GM19455 (cell line): ENCODE measurements around the gene KLHL29.

Source experiments
- ATAC-seq: cut with Tn5 transposase; IDR thresholded peaks from one replicate; pipeline ENCODE4 v1.9.1; 2021; ENCODE audit not compliant: unreplicated experiment

The KLHL29 gene

DNA sequence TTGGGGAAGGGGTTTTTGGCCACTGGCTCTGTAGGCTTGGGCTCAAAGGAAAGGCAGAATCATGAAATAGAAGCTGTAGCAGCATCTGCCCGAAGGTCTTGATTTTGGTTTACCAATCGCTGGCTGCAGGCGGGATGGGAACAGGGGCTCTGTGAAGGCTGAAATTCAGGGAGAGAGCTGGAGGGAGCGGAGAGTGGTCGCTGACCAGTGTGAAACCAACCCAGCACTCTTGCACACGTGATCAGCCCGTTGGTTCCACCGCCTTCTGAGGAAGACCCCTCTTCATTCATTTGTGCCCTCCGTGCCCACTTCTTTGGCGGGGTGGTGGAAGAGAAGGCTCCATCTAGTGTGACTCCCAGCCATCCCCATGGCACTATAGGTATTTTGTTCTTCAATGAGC lies 82.6 kb downstream of the KLHL29 start:
- ATAC-seq, result no peak

DNA sequence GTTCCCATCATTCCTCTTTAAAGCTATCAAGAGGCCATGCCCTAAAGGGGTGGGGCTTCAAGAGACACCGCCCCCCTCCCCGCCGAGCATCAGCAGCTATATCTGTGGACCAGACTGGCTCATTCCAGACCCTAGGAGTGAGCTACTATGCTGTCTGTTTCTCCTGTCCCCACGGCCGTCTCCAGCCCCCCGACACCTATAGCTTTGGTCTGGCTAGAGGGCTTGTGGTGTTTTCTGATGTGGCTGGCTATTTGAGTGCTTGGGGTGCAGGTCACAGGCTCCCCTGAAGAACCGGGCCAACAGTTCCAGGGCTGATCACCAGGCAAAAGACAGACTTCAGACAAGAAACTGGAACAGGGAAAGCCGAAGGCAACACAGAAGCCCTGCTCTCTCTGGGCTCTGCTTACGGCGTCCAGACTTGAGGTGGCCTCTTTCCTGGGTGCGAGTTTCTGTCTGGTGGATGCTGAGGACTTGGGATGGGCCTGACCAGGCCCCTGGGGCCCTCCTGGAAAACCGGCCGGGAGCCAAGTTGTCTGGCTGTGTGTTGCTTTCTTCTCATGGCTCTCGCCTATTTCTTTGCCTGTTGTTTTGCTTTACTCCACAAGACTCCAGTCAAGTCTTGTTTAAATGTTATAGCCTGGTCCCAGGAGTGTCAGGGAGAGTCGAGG lies 83.6 kb downstream of the KLHL29 start:
- ATAC-seq, result no peak

DNA sequence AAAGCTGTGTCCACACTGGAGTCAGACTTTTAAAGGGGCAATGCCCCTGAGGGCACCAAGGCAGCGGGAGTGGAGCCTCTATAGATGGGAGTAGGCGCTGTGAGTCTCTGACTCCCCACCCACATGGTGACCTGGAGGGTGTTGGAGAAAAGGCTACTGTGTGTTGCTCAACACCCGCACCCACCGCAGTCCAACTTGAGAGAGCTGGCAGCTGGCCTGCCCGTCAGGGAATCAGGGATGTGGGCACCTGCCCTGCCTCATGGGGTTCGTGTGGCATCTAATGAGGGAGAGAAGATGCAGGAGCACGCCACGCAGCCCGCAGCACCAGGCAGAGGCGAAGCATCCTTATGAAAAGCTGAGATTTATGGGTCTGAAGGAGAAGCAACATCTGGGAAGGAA lies 84.2 kb downstream of the KLHL29 start:
- ATAC-seq, result no peak

DNA sequence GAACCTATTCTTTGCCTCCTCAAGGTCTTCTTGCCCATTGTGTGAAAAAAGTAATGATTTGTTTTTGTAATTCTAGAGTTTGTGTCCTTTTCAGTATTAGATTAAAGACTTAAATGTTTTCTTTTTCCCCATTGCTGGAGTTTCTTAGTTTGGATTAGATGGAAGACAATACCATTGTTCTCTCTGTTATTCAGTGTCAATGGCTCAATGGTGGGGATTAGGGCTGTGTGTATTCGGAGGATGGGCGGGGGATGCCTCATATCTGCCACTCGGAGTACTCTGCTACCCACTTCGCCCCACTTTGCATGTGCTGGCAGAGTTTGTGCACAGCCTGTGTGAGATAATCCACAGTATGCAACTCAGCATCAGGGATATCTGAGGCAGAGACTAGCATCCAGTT lies 90.1 kb downstream of the KLHL29 start:
- ATAC-seq, result no peak

DNA sequence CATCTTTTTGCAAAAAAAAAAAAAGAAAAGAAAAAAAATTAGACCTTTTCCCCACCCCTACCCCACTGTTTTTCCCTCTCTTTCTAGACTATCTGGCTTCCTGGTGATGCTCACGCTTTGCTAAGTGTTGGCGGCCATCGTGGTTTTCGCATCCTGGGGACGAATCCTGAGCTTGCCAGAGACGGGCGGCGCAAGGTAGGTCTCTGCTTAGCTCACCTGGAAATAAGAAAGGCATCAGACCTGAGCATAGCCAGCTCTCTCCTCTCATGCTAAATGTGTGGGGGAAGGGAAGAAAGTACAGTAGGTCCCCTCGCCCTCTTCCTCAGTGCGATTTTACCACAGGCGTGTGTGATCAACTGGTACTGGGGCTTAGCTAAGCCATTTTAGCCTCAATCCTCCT lies 90.5 kb downstream of the KLHL29 start:
- ATAC-seq, result no peak

DNA sequence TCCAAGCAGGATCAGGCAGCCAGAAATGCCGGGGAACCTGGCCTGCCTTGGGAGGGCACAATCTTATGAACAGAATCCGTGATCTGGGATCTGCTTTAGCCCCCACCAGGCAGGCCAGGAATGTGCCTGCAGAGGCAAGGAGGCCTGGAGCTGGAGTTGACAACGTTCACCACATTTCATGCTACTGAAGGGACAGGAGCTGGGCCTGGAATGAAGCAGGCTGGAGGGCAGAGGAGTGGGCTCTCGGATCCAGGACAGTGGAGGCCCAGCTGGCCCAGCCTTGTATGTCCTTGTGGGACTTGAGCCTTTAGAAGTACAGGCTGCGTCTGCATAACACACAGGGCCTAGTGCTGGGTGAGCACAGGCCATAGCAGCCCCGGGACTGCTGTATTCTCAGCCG lies 91.8 kb downstream of the KLHL29 start:
- ATAC-seq, result no peak

DNA sequence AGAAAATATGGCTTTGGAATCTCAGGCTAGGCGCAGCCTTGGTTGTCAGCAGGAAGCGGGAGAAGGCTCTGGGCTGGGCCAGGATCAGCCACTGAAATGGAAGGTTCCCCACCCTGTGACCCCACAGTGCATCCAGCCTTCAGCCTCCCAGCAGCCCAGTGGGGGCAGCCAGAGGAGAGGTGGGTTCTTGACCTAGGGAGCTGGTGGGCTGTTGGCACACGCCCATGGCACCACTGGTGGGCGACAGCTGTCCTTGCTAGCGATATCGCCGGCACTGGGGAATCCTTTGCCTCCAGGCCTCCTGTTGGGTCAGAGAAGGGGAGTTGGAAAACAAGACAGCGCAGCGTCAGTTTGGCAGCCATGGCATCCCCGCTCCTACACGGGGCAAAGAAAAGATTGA lies 92.4 kb downstream of the KLHL29 start:
- no peak for ATAC-seq

DNA sequence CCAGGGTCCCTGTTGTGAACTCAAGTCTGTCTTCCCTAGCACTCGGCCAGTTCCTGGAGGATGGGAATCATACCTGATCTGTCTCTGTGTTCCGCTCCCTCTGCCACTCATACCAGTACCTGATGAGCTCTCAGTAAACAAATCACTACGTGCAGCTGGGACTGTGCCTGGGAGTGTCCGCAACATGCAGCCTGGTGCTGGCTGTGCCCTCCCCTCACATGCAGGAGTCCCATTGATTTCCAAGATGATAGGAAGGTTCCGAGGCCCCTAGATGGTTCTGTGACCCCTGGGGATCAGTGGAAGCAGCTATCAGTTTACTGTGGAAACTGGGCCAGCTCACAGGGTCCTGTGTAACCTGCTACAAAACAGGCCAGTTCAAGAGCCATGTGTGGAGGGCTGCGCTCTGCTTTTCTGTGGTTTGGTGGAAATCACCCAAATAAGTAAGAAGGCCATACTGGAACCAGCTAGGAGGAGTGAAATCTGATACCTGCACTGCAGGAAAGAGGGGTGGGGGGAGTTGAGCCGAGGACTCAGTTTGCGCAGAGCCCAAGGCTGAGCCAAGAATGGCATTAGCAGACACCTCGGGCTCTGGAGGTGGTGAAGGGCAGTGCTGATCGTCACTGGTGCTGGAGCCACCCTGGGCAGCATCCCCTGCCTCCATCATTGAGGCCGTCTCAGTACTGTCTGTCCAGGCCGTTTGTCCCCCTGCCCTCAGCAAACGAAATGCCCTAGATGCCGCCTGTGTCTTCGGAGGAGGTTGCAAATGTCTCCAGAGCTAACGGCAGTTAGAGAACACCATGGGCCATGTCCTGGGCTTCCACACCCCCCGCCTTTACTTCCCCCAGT lies 93.3 kb downstream of the KLHL29 start:
- no peak for ATAC-seq

DNA sequence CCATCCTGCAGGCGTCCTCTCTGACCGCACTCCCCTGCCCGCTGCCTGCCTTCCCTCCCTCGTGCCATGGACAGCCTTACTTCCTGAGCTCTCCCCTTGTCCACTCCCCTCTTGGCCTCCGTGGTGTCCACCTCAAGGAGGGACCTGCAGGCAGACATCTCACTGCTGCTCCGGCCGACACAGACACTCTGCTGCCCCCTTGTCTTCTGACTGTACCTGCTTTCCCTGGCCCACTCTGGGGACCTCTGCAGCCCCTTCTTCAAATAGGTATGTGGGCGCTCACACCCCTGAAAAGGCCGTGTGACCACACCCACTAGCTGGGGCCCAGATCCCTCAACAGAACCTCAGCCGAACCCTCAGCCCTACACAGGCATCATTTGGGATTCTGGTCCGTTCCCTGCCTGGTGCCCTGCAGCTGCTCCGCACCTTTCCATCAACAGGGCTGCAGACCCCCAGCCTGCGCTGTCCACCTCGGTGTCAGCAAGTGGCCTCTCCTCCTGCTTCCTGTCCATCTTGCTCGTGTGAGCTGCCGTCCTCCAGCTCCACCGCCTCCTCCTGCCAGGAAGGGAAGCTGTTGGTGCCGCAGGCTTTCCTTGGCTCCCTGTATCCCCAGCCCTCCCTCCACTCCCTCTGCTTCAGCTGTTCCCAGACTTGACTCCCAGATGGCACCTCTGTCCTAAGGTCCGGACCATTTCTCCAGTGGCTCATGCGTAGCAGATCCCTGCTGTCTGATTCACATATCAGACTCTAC lies 94.1 kb downstream of the KLHL29 start:
- ATAC-seq, result no peak

DNA sequence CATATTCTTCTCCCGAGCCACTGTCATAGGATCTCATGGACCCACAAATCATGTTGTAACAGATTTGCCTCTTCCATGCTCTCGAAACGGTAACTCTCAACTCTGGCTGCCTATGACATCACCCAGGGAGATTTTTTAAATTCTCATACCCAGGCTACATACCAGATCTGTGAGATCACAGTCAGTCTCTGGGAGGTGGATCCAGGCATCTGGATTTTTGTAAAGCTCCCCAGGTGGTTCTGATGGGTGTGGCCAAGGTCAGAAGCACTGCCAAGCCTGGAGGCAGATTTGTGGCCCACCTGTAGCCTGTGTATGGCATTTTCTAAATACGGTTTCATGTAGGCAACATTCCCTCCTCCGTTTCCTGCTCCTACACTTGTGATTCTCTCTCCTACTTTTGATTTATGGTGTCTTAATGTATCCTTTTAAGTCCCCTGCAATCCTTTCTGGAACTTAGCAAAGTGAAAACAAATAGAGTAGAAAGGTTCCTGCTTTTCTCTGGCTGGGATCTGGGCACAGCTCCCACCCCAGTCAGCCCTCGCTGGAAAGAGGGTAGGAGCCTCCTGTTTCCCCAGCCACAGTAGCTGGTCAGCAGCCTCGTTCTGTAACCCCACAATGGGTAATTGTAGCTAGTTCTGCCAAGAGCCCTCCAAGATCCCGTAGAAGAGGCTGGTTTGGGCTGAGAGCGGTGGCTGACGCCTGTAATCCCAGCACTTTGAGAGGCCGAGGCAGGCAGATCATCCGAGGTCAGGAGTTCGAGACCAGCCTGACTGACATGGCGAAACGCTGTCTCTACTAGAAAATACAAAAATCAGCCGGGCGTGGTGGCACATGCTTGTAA lies 96.2 kb downstream of the KLHL29 start:
- ATAC-seq, result no peak

DNA sequence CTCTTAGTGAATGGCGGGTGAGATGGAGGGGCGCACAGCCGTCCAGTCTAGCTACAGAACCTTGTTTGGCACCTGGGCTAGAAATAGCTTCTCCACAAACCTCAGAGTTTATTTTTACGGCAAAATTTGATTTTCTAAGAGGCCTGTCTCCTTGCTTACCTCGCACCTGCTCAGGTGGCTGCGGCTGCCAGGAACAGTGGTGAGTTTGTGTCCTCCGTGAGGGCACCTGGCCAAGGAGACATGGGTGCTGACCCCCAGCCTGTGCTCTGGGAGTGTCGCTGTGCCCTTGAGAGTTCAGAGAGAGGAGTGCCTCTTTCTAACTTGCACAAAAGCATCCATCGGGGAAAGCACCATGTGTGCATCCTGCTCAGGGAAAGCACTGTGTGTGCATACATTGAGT lies 97.2 kb downstream of the KLHL29 start:
- no peak for ATAC-seq

DNA sequence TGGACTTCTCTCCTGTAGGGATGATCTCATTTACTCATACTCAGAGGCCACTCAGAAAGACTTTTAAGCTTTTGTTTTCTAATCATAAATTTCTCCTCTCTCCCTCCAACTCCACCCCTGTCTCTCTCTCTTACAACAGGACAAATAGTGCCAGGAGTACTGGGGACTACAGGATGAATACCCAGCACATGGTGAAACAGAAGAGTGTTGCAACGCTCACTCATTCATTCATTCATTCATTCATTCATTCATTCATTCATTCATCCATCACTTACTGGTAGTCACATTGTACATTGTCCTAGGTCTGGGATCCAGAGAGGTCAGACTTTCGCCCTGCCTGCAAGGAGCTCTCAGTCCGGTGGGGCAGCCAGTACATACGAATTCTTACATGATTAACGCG lies 97.6 kb downstream of the KLHL29 start:
- ATAC-seq, result no peak

DNA sequence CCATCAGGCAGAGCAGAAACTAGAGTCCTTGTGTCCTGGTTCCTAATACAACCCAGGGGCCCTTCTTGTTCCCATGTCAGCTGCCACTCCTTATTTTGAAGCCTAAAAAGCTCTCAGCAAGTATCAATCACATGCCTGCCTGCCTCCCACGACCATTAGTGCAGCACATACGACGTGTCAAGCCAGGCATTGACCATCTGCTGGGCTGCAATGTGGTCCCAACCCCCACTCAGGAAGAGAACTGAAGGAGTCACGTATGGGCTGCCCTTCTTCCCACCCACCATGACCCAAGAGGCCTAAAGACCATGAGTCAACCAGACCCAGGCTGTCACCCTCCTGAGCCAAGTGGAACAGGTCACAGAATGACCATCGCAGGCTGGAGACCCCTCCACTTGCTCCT lies 98.8 kb downstream of the KLHL29 start:
- no peak for ATAC-seq

DNA sequence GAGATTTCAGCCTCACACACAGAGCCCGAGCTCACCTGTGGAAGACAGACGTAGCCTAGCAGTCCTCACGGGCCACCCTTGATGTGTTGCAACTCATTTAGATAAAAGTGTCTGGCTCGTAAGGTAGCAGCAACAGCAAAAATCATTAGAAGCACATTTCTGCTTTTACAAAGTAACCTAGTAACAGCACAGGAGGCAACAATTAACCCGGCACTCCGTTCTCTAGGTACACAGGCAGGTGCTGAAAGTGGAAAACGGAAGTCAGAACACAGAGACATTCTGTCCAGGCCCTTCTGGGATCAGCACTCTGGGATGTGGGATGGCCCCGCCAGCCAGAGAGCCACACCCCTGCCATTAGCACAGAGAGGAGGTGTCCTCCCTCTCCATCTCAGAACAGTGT lies 99.3 kb downstream of the KLHL29 start:
- no peak for ATAC-seq

DNA sequence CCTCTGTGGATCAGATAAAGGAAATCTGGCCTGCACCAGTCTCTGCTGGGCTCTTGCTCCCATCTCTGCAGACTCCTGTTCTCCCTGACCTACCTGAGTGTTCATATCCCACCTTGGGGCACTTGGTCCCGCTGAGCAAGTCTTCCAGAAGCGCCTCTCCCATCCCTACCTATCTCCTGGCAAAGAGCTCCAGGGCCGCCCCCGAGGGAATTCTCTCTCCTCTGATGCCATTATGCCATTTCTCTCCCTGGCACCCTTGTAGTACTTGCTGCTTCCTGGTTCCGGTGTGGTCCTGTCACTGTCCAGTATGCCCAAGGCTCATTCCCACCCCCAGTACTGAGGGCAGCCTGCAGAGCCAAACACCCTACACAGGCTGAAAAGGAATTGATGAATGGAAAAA lies 99.8 kb downstream of the KLHL29 start:
- ATAC-seq, result no peak

DNA sequence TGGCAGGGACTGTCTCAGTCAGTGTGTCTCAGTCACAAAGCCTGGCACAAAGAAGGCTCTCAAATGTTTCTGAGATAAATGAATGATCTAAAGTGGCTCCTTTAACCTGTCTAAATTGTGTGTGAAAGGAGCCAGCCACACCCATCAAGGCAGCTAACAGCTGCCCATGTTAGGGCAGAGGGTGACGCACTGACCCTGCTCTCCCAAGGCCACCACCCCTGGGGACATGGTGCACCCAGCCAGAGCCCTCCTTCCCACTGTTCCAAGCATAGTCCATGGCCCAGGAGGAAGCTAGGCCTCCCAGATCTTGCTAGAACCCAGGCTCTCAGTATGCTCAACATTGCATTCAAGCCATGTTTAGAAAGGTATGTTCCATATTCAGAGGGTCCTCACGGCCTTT lies 100.3 kb downstream of the KLHL29 start:
- ATAC-seq, result no peak

DNA sequence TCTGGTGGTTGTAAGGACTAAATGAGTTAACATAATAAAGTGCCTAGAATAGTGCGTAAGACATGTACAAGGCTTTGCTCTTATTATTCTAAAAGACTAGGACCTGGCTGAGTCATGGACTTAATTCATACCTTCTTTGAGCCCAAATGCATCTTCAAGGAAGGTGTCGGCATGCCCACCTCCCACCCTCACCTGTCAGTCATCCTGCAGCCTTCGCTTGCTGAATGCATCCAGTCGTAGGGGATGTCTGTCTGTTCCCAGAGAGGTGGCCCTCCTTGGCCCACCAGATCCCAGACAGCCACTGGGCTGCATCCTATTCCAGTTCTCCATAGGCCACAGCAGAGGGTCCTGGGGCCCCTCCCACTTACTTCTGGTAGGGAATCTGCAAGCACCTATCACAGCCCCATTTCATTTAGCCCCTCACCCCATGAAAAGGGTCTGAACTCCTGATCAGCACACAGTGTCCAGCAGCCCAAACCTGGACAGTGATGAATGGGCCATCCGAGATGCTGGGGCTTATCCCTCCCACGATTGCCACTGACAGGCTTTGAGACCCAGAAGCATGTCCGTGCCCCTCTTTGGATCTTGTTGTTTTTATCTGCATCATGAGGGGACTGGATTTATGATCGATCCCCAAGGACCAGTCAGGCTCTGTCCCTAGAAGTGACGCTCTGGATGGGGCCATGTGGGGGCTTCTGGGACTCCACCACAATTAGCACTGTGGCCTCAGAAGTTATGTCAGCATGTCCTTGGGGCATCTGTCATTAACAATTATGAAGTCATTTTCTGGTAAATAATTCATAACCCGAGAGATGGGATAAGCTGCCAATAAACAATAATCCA lies 101.1 kb downstream of the KLHL29 start:
- no peak for ATAC-seq

DNA sequence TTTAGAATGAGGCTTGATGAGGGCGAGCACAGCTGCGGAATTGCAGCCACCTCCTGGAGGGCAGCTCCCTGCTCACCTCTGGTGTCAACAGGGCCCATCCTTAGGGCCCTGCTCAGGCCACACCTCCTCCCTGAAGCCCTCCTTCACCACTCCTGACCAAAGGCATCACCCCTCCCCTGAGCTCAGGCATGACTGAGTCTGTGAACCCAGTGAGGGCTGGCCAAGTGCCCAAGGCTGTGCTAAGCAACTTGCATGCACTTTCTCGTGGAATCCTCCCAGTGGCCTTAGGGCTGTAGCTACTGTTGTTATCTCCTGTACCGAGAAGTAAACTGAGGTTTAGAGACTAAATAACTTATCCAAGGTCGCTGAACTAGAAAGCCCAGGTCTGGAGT lies 101.7 kb downstream of the KLHL29 start:
- ATAC-seq, result no peak

DNA sequence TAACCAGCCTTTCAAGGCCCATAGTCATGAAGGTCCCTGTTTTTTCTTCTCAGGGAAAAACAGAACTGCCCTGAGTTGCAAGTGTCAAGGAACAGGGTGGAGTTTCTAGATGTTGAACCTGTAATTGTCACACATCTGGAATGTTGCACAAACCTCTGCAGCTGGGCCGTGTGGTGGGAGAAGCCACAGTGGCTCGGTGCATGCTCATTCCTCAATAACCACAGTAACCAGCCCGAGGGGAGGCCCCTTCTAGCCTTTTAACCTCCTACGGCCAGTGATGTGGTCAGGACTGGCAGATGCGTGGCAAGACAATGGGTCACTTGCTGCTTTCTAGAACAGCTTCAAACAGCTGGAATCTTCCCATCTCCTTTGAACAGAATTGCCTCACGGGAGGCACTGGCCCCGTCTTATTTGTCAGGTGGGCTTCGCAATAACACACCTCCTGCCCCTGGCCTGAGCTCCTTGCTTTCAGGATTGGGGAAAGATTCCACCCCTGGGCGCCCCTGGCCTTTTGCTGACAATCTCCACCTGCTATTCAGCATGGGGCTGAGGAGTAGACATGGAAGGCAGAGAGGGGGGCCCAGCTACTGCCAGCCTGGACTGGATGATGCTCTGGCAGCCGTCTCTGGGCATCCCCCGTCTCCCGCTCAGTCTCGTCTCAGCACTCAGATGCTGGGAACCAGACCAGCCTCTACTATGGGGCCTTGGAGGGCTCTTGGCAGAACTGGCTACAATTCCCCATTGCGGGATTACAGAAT lies 102.9 kb downstream of the KLHL29 start:
- ATAC-seq, result no peak

DNA sequence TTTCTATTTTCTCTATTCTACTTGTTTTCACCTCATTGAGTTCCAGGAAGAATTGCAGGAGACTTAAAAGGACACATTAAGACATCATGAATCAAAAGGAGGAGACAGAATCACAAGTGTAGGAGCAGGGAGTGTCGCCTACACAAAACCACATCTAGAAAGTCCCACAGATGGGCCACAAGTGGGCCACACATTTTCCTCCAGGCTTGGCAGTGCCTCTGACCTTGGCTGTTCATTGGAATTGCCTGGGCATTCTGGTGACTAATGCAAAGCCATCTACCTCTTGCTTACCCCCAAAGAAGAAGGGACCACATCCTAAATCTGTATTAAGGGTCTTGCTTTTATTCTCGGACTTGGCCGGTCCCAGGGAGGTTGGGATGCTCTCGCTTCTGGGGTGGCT lies 103.6 kb downstream of the KLHL29 start:
- ATAC-seq, result no peak
